ENCODE data around the gene EXOC6B.

The EXOC6B gene

DNA sequence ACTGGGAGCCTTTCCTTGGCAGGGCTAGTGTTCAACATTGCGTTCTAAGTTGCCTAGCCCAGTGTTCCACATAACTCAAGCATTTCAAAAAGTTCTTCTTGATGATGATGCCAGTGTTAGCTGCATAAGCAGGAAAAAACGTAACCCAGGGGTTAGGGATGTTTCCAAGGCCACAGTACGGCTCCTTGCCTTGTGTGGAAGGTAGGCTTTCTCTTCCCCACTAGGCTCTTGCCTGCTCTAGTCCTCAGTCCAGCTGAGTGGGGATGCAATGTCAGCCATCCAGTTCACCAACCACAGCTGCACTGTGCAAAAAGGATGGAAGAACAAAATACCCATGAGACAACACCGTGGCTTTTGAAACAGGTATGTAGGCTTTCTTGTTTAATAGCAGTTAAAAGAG lies 650.2 kb downstream of the EXOC6B start:
- TF ChIP-seq POU6F1 (CRISPR knock-in tag; IDR thresholded peaks at IDR 0.05; ENCODE audit: borderline replicate concordance, low read depth) (no peak), BACH2 (CRISPR knock-in tag; IDR thresholded peaks at IDR 0.05; ENCODE audit: borderline replicate concordance) (no peak), ZC3H10 (CRISPR knock-in tag; IDR thresholded peaks at IDR 0.05) (no peak), CSRNP3 (CRISPR knock-in tag; IDR thresholded peaks at IDR 0.05) (no peak), RARB (CRISPR knock-in tag; IDR thresholded peaks at IDR 0.05) (no peak), ZNF565 (CRISPR knock-in tag; conservative IDR thresholded peaks at IDR 0.05; ENCODE audit: low read depth) (no peak), TCF4 (CRISPR knock-in tag; IDR thresholded peaks at IDR 0.05; ENCODE audit: borderline replicate concordance) (no peak), ESRRG (CRISPR knock-in tag; IDR thresholded peaks at IDR 0.05) (no peak)
- TF ChIP-seq, protein P1, sequence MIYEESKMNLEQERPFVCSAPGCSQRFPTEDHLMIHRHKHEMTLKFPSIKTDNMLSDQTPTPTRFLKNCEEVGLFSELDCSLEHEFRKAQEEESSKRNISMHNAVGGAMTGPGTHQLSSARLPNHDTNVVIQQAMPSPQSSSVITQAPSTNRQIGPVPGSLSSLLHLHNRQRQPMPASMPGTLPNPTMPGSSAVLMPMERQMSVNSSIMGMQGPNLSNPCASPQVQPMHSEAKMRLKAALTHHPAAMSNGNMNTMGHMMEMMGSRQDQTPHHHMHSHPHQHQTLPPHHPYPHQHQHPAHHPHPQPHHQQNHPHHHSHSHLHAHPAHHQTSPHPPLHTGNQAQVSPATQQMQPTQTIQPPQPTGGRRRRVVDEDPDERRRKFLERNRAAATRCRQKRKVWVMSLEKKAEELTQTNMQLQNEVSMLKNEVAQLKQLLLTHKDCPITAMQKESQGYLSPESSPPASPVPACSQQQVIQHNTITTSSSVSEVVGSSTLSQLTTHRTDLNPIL (CRISPR knock-in tag; IDR thresholded peaks at IDR 0.05; ENCODE audit: low read depth): no peak
- TF ChIP-seq, protein P2, sequence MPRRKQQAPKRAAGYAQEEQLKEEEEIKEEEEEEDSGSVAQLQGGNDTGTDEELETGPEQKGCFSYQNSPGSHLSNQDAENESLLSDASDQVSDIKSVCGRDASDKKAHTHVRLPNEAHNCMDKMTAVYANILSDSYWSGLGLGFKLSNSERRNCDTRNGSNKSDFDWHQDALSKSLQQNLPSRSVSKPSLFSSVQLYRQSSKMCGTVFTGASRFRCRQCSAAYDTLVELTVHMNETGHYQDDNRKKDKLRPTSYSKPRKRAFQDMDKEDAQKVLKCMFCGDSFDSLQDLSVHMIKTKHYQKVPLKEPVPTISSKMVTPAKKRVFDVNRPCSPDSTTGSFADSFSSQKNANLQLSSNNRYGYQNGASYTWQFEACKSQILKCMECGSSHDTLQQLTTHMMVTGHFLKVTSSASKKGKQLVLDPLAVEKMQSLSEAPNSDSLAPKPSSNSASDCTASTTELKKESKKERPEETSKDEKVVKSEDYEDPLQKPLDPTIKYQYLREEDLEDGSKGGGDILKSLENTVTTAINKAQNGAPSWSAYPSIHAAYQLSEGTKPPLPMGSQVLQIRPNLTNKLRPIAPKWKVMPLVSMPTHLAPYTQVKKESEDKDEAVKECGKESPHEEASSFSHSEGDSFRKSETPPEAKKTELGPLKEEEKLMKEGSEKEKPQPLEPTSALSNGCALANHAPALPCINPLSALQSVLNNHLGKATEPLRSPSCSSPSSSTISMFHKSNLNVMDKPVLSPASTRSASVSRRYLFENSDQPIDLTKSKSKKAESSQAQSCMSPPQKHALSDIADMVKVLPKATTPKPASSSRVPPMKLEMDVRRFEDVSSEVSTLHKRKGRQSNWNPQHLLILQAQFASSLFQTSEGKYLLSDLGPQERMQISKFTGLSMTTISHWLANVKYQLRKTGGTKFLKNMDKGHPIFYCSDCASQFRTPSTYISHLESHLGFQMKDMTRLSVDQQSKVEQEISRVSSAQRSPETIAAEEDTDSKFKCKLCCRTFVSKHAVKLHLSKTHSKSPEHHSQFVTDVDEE (CRISPR knock-in tag; IDR thresholded peaks at IDR 0.05): no peak

DNA sequence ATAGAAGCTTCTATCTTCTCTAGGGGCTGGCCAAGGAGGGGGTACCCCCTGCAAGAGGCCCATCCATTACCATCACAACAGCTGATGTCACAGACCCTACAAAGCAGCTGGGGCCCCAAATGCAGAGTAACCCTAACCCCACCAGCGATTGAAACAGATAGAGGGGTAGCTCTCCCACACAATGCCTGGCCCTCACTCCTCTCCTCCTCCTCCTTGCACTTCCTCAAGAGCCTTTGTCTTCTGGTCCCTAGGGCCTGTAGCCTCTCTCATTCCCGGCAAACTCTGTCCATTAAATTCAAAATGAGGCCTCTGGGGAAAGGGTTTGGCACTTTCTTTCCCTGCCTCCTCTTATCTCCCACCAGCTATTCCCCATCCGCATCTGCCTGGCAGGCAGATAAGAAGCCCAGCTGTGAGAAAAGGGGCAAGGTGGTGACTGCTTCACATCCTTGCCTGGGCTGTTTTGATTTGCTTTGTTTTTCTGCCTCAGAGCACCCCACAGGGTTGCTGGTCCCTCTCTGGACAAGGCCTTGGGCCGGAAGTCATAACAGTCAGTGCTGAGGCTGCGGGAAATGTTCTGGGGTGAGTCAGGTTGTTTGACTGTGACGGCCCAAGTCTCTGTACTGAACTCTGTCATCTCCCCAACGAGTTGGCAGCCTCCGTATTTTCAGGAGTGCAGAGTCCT lies 652.1 kb downstream of the EXOC6B start:
- TF ChIP-seq TCF4 (CRISPR knock-in tag; IDR thresholded peaks at IDR 0.05; ENCODE audit: borderline replicate concordance) (peak; percentile 36; the same call in 1 of the 2 replicates), ZC3H10 (CRISPR knock-in tag; IDR thresholded peaks at IDR 0.05) (no peak)
- no peak for ATAC-seq

More for the DNA sequence above, 650.2 kb downstream of the EXOC6B start:
- ATAC-seq: no peak

DNA sequence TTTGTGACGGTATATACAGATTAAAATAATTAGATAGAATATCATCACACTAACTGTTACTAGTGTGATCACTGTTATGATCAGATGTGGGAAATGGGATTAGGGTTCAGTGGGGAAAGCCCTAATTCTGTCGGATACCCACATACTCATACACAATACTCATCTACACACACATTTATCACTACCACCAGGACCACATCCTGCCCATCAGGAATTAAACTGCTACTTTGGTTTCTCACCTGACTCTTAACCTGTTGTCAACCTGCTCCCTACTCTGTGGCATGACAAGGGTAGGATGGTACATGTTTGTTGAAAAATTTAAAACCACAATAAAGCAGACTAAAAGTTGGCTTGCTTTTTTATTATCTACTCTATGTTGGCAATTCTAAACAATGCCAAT lies 653.4 kb downstream of the EXOC6B start:
- no peak for ATAC-seq
- TF ChIP-seq BACH2 (CRISPR knock-in tag; IDR thresholded peaks at IDR 0.05; ENCODE audit: borderline replicate concordance) (no peak), CSRNP3 (CRISPR knock-in tag; IDR thresholded peaks at IDR 0.05) (no peak)

GRCh38 chr2:72166279-72166678 lies 659.6 kb downstream of the EXOC6B start:
- TF ChIP-seq TCF4 (CRISPR knock-in tag; IDR thresholded peaks at IDR 0.05; ENCODE audit: borderline replicate concordance) (no peak), SNAI2 (CRISPR knock-in tag; IDR thresholded peaks at IDR 0.05) (no peak), ZFP3 (CRISPR knock-in tag; IDR thresholded peaks at IDR 0.05) (no peak), CSDC2 (CRISPR knock-in tag; IDR thresholded peaks at IDR 0.05) (no peak), ZNF565 (CRISPR knock-in tag; conservative IDR thresholded peaks at IDR 0.05; ENCODE audit: low read depth) (no peak), CSRNP3 (CRISPR knock-in tag; IDR thresholded peaks at IDR 0.05) (no peak)
- TF ChIP-seq, protein P2 (CRISPR knock-in tag; IDR thresholded peaks at IDR 0.05): no peak
- no peak for ATAC-seq

All from SK-N-SH treated with all-trans-retinoic acid at 6 μM for 48 hours (cell line).